Measurements from ENCODE around the gene SLF2.

DNA sequence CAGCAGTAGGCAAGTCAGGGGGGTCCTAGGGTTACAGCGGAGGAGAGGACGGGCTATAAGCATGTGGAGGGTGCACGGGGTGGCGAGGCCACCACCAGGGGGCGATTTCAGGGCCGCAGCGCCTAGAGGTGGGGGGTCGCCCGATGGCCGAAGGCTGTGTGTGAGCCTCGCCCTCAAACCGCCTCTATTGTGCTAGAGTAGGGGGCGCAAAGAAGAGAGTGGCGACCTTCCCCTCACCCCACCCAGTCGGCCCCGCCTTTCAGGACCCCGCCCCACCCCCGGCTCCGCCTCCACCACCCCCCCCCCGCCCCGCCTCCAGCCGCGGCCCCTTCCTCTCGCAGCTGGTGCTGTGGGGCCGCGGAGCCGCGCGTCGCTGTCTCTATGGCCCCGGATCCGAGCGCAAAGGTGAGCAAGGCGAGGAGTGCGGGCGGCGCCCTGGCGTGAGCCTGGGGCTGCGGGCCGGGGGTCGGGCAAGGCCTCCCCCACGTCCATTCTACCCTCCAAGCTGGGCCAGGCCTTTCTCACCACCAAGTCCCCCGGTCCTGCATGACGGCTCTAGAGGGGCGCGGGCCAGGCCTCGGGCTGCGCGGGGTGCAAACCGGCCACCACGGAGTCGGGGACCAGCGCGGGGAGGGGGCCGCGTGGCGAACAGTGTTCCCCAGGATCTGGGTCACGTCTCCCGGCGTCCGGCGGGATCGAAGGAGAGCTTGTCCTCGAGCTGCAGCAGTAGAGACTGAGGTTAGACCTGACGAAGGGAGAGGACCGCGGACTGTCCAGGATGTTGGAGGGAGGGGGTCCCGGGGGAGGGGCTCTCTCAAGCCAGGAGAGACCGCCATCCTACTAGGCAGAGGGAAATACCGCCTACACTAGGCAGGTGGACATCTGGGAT lies 56.7 kb downstream of the SLF2 start, which contains the start of gene SEMA4G:
- peak; percentile 40 for TF ChIP-seq CTCF (conservative IDR thresholded peaks at IDR 0.05)
- TF ChIP-seq ZFX (IDR thresholded peaks at IDR 0.05): no peak

All from C4-2B (cell line).